ENCODE results near the gene WNK1.

WNK1 gene

GRCh38 chr12:873954-874353, 121.6 kb downstream of the WNK1 start:
- in situ Hi-C loops (cut with HindIII; ENCODE audit: low sequenced_read_pairs), result no loop called here
- TF ChIP-seq CTCF (IDR thresholded peaks at IDR 0.05; ENCODE audit: low read depth, low read length), result no peak
- no peak for DNase-seq (ENCODE audit: low read depth, low spot score)

GRCh38 chr12:879641-880040, 127.3 kb downstream of the WNK1 start:
- peak; percentile 65 for DNase-seq (ENCODE audit: low read depth, low spot score)
- TF ChIP-seq CTCF (IDR thresholded peaks at IDR 0.05; ENCODE audit: low read depth, low read length), result no peak
- no peak overlapping the region for H3K4me3 ChIP-seq (ENCODE audit: low read depth, low read length)
- in situ Hi-C loops (cut with HindIII; ENCODE audit: low sequenced_read_pairs), result no loop called here

More at GRCh38 chr12:873954-874353, 121.6 kb downstream of the WNK1 start:
- no peak overlapping the region for H3K4me3 ChIP-seq (ENCODE audit: low read depth, low read length)

GRCh38 chr12:880656-881055, 128.3 kb downstream of the WNK1 start:
- DNase-seq (ENCODE audit: low read depth, low spot score), result no peak
- in situ Hi-C loops (cut with HindIII; ENCODE audit: low sequenced_read_pairs), result no loop called here
- TF ChIP-seq CTCF (IDR thresholded peaks at IDR 0.05; ENCODE audit: low read depth, low read length), result no peak
- H3K4me3 ChIP-seq (ENCODE audit: low read depth, low read length), result no peak overlapping the region

- H3K4me3 ChIP-seq (ENCODE audit: low read depth, low read length), result no peak overlapping the region
- in situ Hi-C loops (cut with HindIII; ENCODE audit: low sequenced_read_pairs), result no loop called here
- DNase-seq (ENCODE audit: low read depth, low spot score), result no peak
- no peak for TF ChIP-seq CTCF (IDR thresholded peaks at IDR 0.05; ENCODE audit: low read depth, low read length)
Measured at GRCh38 chr12:884746-885414, 132.5 kb downstream of the WNK1 start.

GRCh38 chr12:885701-886100, 133.3 kb downstream of the WNK1 start:
- no peak overlapping the region for H3K4me3 ChIP-seq (ENCODE audit: low read depth, low read length)
- in situ Hi-C loops (cut with HindIII; ENCODE audit: low sequenced_read_pairs), result no loop called here
- no peak for TF ChIP-seq CTCF (IDR thresholded peaks at IDR 0.05; ENCODE audit: low read depth, low read length)
- no peak for DNase-seq (ENCODE audit: low read depth, low spot score)

GRCh38 chr12:886206-886605, 133.8 kb downstream of the WNK1 start:
- DNase-seq (ENCODE audit: low read depth, low spot score), result no peak
- no peak for TF ChIP-seq CTCF (IDR thresholded peaks at IDR 0.05; ENCODE audit: low read depth, low read length)
- in situ Hi-C loops (cut with HindIII; ENCODE audit: low sequenced_read_pairs), result no loop called here
- H3K4me3 ChIP-seq (ENCODE audit: low read depth, low read length), result no peak overlapping the region

Measured in astrocyte of the spinal cord (primary cell).